H9 (cell line): ENCODE measurements around the gene DIPK1B. TPM values are rescaled to one million over a fixed set of nuclear protein-coding genes. Genes with fewer than 3 reads are reported as not detected.
A peak's percentile ranks its signal among the peaks of the same experiment; 100 is the strongest.

Experiments used
- DNase-seq: peaks from one replicate; pipeline ENCODE4 v3.0.0-alpha.2; 2017
- H2AFZ ChIP-seq: one replicate; pipeline ENCODE4 v1.6.1; 2013; ENCODE audit warnings: mild to moderate bottlenecking, low read length, control low read depth, moderate library complexity
- H2AK5ac ChIP-seq: 2 replicates; pipeline ENCODE4 v1.6.1; 2013; ENCODE audit warnings: low read length, control low read depth, mixed read lengths; ENCODE audit not compliant: insufficient read length
- H2BK120ac ChIP-seq: one replicate; pipeline ENCODE4 v1.6.1; 2013; ENCODE audit warnings: low read depth, mild to moderate bottlenecking, low read length, control low read depth, inconsistent platforms; ENCODE audit not compliant: poor library complexity, severe bottlenecking
- H2BK12ac ChIP-seq: 2 replicates; pipeline ENCODE4 v1.6.1; 2013; ENCODE audit warnings: low read length, control low read depth, mixed read lengths, low read depth; ENCODE audit not compliant: insufficient read length
- H2BK15ac ChIP-seq: 2 replicates; pipeline ENCODE4 v1.6.1; 2013; ENCODE audit warnings: low read depth, low read length, control low read depth
- H2BK20ac ChIP-seq: one replicate; pipeline ENCODE4 v1.6.1; 2013; ENCODE audit warnings: low read depth, mild to moderate bottlenecking, low read length, control low read depth, inconsistent platforms; ENCODE audit not compliant: poor library complexity, severe bottlenecking
- H2BK5ac ChIP-seq: 2 replicates; pipeline ENCODE4 v1.6.1; 2013; ENCODE audit warnings: low read length, control low read depth, mixed read lengths; ENCODE audit not compliant: insufficient read length
- H3K14ac ChIP-seq: 2 replicates; pipeline ENCODE4 v1.6.1; 2013; ENCODE audit warnings: low read length, control low read depth; ENCODE audit not compliant: insufficient read depth
- H3K18ac ChIP-seq: 2 replicates; pipeline ENCODE4 v1.6.1; 2013; ENCODE audit warnings: low read depth, mild to moderate bottlenecking, mixed read lengths, low read length, control low read depth; ENCODE audit not compliant: insufficient read length
- H3K23ac ChIP-seq: 2 replicates; pipeline ENCODE4 v1.6.1; 2013; ENCODE audit warnings: low read length, control low read depth, mixed read lengths, low read depth; ENCODE audit not compliant: insufficient read length
- H3K23me2 ChIP-seq: 2 replicates; pipeline ENCODE4 v1.6.1; 2013; ENCODE audit warnings: low read depth, mild to moderate bottlenecking, mixed read lengths, low read length, control low read depth; ENCODE audit not compliant: insufficient read length, poor library complexity, severe bottlenecking
- H3K27ac ChIP-seq: 2 replicates; pipeline ENCODE4 v1.5.1; 2013; ENCODE audit warnings: low read length, control low read depth, mixed read lengths, low read depth; ENCODE audit not compliant: insufficient read length
- H3K27me3 ChIP-seq: 2 replicates; pipeline ENCODE4 v1.6.1; 2013; ENCODE audit warnings: low read length, control low read depth, inconsistent platforms; ENCODE audit not compliant: insufficient read depth
- H3K4ac ChIP-seq: 2 replicates; pipeline ENCODE4 v1.6.1; 2013; ENCODE audit warnings: low read depth, mild to moderate bottlenecking, control low read depth, inconsistent platforms, low read length, moderate library complexity
- H3K4me1 ChIP-seq: 2 replicates; pipeline ENCODE4 v1.6.1; 2013; ENCODE audit warnings: low read length, control low read depth, inconsistent platforms; ENCODE audit not compliant: insufficient read depth
- H3K4me2 ChIP-seq: 2 replicates; pipeline ENCODE4 v1.6.1; 2013; ENCODE audit warnings: low read length, control low read depth, mixed read lengths; ENCODE audit not compliant: insufficient read length, insufficient read depth
- H3K56ac ChIP-seq: 2 replicates; pipeline ENCODE4 v1.6.1; 2013; ENCODE audit warnings: low read depth, mild to moderate bottlenecking, mixed read lengths, low read length, control low read depth; ENCODE audit not compliant: insufficient read length
- H3K79me1 ChIP-seq: 2 replicates; pipeline ENCODE4 v1.6.1; 2013; ENCODE audit warnings: low read depth, mild to moderate bottlenecking, moderate library complexity, low read length, control low read depth, inconsistent platforms; ENCODE audit not compliant: insufficient read depth, poor library complexity, severe bottlenecking
- H3K79me2 ChIP-seq: 2 replicates; pipeline ENCODE4 v1.6.1; 2013; ENCODE audit warnings: low read length, control low read depth, inconsistent platforms; ENCODE audit not compliant: insufficient read depth
- H3K9ac ChIP-seq: 2 replicates; pipeline ENCODE4 v1.6.1; 2013; ENCODE audit warnings: low read length, control low read depth, mixed read lengths; ENCODE audit not compliant: insufficient read length; ENCODE audit errors: extremely low read depth
- H3K9me3 ChIP-seq: one replicate; pipeline ENCODE4 v1.6.1; 2013; ENCODE audit warnings: low read depth, low read length, inconsistent platforms; ENCODE audit not compliant: control insufficient read depth
- H3T11ph ChIP-seq: one replicate; pipeline ENCODE4 v1.6.1; 2013; ENCODE audit warnings: mild to moderate bottlenecking, low read length, control low read depth, inconsistent platforms
- H4K20me1 ChIP-seq: one replicate; pipeline ENCODE4 v1.6.1; 2013; ENCODE audit not compliant: control insufficient read depth, insufficient read length, insufficient read depth
- H4K5ac ChIP-seq: 2 replicates; pipeline ENCODE4 v1.6.1; 2013; ENCODE audit warnings: low read depth, mild to moderate bottlenecking, mixed read lengths, low read length, control low read depth; ENCODE audit not compliant: insufficient read length
- H4K8ac ChIP-seq: replicated peaks from 2 replicates; pipeline ENCODE4 v1.6.1; 2013; ENCODE audit warnings: low read length, control low read depth, mixed read lengths, low read depth; ENCODE audit not compliant: insufficient read length
- H4K91ac ChIP-seq: 2 replicates; pipeline ENCODE4 v1.6.1; 2013; ENCODE audit warnings: low read depth, mild to moderate bottlenecking, moderate library complexity, mixed read lengths, low read length, control low read depth; ENCODE audit not compliant: insufficient read length
- H3K27ac Mint-ChIP-seq, 3 experiments: 2 replicates in 2 of 3; 3 replicates in 1 of 3; pipeline ENCODE4 v1.8.0; 2020 to 2021; ENCODE audit warnings: mixed read lengths in 3 of 3, mild to moderate bottlenecking in 1 of 3, moderate library complexity in 1 of 3
- H3K27me3 Mint-ChIP-seq: 2 replicates; pipeline ENCODE4 v1.8.0; 2021; ENCODE audit warnings: low read depth, mild to moderate bottlenecking, moderate library complexity, mixed read lengths
- H3K36me3 Mint-ChIP-seq, 3 experiments: 2 replicates in 2 of 3; 3 replicates in 1 of 3; pipeline ENCODE4 v1.8.0; 2020 to 2021; ENCODE audit warnings: low read depth in 3 of 3, mixed read lengths in 3 of 3; ENCODE audit not compliant: insufficient read depth in 1 of 3
- H3K4me1 Mint-ChIP-seq, 2 experiments: 2 replicates each; pipeline ENCODE4 v1.8.0; 2020; ENCODE audit warnings: mixed read lengths in 2 of 2
- H3K4me3 Mint-ChIP-seq, 2 experiments: 2 replicates in 1 of 2; 3 replicates in 1 of 2; pipeline ENCODE4 v1.8.0; 2020 to 2021; ENCODE audit warnings: mild to moderate bottlenecking in 2 of 2, mixed read lengths in 2 of 2, moderate library complexity in 1 of 2
- H3K9me3 Mint-ChIP-seq, 2 experiments: 2 replicates in 1 of 2; 3 replicates in 1 of 2; pipeline ENCODE4 v1.8.0; 2020; ENCODE audit warnings: mild to moderate bottlenecking in 2 of 2, mixed read lengths in 2 of 2, moderate library complexity in 1 of 2
- CTCF ChIP-seq: fragments of 200-600 bp; sonication (generic); conservative IDR thresholded peaks from 3 replicates; pipeline ENCODE4 v1.8.0; 2021; ENCODE audit warnings: antibody characterized with exemption, mild to moderate bottlenecking
- WGBS: extraction: QIAGEN DNeasy Blood & Tissue Kit; methylation state at CpG from one replicate; pipeline ENCODE4 v1.1.7; 2013; ENCODE audit warnings: missing lambda C conversion rate, low lambda C conversion rate, mixed read lengths; ENCODE audit not compliant: insufficient read length; ENCODE audit errors: extremely low coverage; 5-methylcytosine and 5-hydroxymethylcytosine counted together
- total RNA-seq: library from RNA; stranded (reverse); gene quantifications from 2 replicates; pipeline ENCODE4 v1.2.1, GENCODE V29; 2021

Gene DIPK1B
- total RNA-seq, 1 experiment from 2014 or later, result 40.3 TPM

- WGBS, result no CpG with 5 or more reads among the region's 7 CpGs
- no peak overlapping the region for H3K27ac Mint-ChIP-seq
- peaks cover 6% of the 10 kb centered on the region for H3K79me1 ChIP-seq
- no peak overlapping the region for H2BK20ac ChIP-seq
- peaks cover 10% of the 10 kb centered on the region for H3K23me2 ChIP-seq
- no peaks in the 10 kb centered on the region for H3K4me1 ChIP-seq
- no peak overlapping the region for H3T11ph ChIP-seq
- H3K4me3 Mint-ChIP-seq, result peak overlapping the region; percentile 57 to 78; a peak in 4 of 5 replicates
- no peak overlapping the region for H4K5ac ChIP-seq
- no peak overlapping the region for H3K56ac ChIP-seq
- no peak overlapping the region for H3K14ac ChIP-seq
- no peak for TF ChIP-seq CTCF
- H2AK5ac ChIP-seq, result no peak overlapping the region
- no peak overlapping the region for H3K18ac ChIP-seq
- H2BK12ac ChIP-seq, result no peak overlapping the region
- no peak overlapping the region for H2BK120ac ChIP-seq
- no peak overlapping the region for H4K91ac ChIP-seq
- peaks cover 10 to 24% of the 10 kb centered on the region in 2 experiments for H3K4me1 Mint-ChIP-seq
- H3K9me3 ChIP-seq, result no peaks in the 10 kb centered on the region
- H4K8ac ChIP-seq, result no peak overlapping the region
- no peak overlapping the region for H3K9ac ChIP-seq
- DNase-seq, result no peak
- no peak overlapping the region for H3K4ac ChIP-seq
- no peak overlapping the region for H3K23ac ChIP-seq
- peaks cover 14% of the 10 kb centered on the region for H3K27me3 Mint-ChIP-seq
- H4K20me1 ChIP-seq, result no peaks in the 10 kb centered on the region
- H3K27me3 ChIP-seq, result no peaks in the 10 kb centered on the region
- no peak overlapping the region for H2AFZ ChIP-seq
- H2BK15ac ChIP-seq, result no peak overlapping the region
- no peak overlapping the region for H3K27ac ChIP-seq
- H2BK5ac ChIP-seq, result no peak overlapping the region
- H3K9me3 Mint-ChIP-seq, result no peaks in the 10 kb centered on the region; a peak in 1 of 5 replicates
- peaks cover 23 to 33% (median 26%) of the 10 kb centered on the region in 3 experiments for H3K36me3 Mint-ChIP-seq
- peaks cover 11% of the 10 kb centered on the region; the same call in 1 of the 2 replicates for H3K79me2 ChIP-seq
- peak overlapping the region; percentile 46 for H3K4me2 ChIP-seq
Measured at GRCh38 chr9:136729144-136729543, 16.8 kb downstream of the DIPK1B start.
